ENCODE measurements around the gene ICA1.

GRCh38 chr7:8162181-8162580, 99.8 kb downstream of the ICA1 start:
- TF ChIP-seq CTCF (IDR thresholded peaks at IDR 0.05): no peak
- TF ChIP-seq POLR2A (IDR thresholded peaks at IDR 0.05): no peak
- TF ChIP-seq EP300 (IDR thresholded peaks at IDR 0.05): no peak
- no peak for TF ChIP-seq POLR2AphosphoS5 (IDR thresholded peaks at IDR 0.05)

All from stomach (tissue), 4 donors.